Progenitor cell of endocrine pancreas (in vitro differentiated cells): ENCODE measurements around the gene C20orf96. TPM values are rescaled to one million over a fixed set of nuclear protein-coding genes. Genes with fewer than 3 reads are reported as not detected.
"Not testable (repeated sequence)": the region's sequence is repeated elsewhere in the genome, so short reads cannot be mapped to it uniquely, and the experiment has no call there.

Experiments used
- DNase-seq: peaks from one replicate; pipeline ENCODE4 v3.0.0; 2021; ENCODE audit warnings: low spot score; ENCODE audit not compliant: unreplicated experiment
- H3K27ac Mint-ChIP-seq: 2 replicates; pipeline ENCODE4 v1.8.0; 2021; ENCODE audit warnings: mild to moderate bottlenecking, moderate library complexity, mixed read lengths
- H3K27me3 Mint-ChIP-seq: 2 replicates; pipeline ENCODE4 v1.8.0; 2021; ENCODE audit warnings: mixed read lengths
- H3K36me3 Mint-ChIP-seq: 2 replicates; pipeline ENCODE4 v1.8.0; 2022; ENCODE audit warnings: mixed read lengths; ENCODE audit not compliant: insufficient read depth
- H3K4me1 Mint-ChIP-seq: 2 replicates; pipeline ENCODE4 v1.8.0; 2021; ENCODE audit warnings: low read depth, mixed read lengths
- H3K4me3 Mint-ChIP-seq: 2 replicates; pipeline ENCODE4 v1.8.0; 2021; ENCODE audit warnings: low read depth, mild to moderate bottlenecking, moderate library complexity, mixed read lengths
- H3K9me3 Mint-ChIP-seq: 2 replicates; pipeline ENCODE4 v1.8.0; 2021; ENCODE audit warnings: low read depth, mixed read lengths
- CTCF ChIP-seq: fragments of 200-600 bp; sonication (generic); IDR thresholded peaks from one replicate; pipeline ENCODE4 v1.5.0; 2021; ENCODE audit warnings: antibody characterized with exemption, mild to moderate bottlenecking; ENCODE audit not compliant: unreplicated experiment
- total RNA-seq: library from RNA; stranded (reverse); gene quantifications from 2 replicates; pipeline ENCODE4 v1.2.1, GENCODE V29; 2021

Gene C20orf96
- total RNA-seq, 1 donor from 2014 or later: 69.9 TPM

- H3K4me3 Mint-ChIP-seq: no peak overlapping the region
- peaks cover 30% of the 10 kb centered on the region for H3K27me3 Mint-ChIP-seq
- no peak overlapping the region for H3K27ac Mint-ChIP-seq
- DNase-seq: no peak
- no peaks in the 10 kb centered on the region for H3K9me3 Mint-ChIP-seq
- H3K4me1 Mint-ChIP-seq: no peaks in the 10 kb centered on the region
- TF ChIP-seq CTCF: no peak
- H3K36me3 Mint-ChIP-seq: no peaks in the 10 kb centered on the region
Observed at GRCh38 chr20:258963-259362, 31.6 kb downstream of the C20orf96 start.

- Mint-ChIP-seq H3K4me3 (no peak overlapping the region), H3K36me3 (no peaks in the 10 kb centered on the region), H3K27ac (no peak overlapping the region), H3K9me3 (no peaks in the 10 kb centered on the region), H3K4me1 (no peaks in the 10 kb centered on the region), H3K27me3 (peaks cover 30% of the 10 kb centered on the region)
- TF ChIP-seq CTCF: no peak
- no peak for DNase-seq
Observed at GRCh38 chr20:258269-258858, 32.2 kb downstream of the C20orf96 start.

- DNase-seq: no peak
- TF ChIP-seq CTCF: no peak
- Mint-ChIP-seq H3K4me1 (no peaks in the 10 kb centered on the region), H3K36me3 (no peaks in the 10 kb centered on the region), H3K27ac (no peak within 1 kb of the TSS), H3K4me3 (no peak within 1 kb of the TSS), H3K27me3 (peaks cover 23% of the 10 kb centered on the region), H3K9me3 (no peaks in the 10 kb centered on the region)
Observed at GRCh38 chr20:257419-257818, 33.1 kb downstream of the C20orf96 start, which contains the start of gene DEFB132. TSS of gene DEFB132 (plus strand) at chr20:257724. CDS start at chr20:257779, 55 bp downstream.

- H3K36me3 Mint-ChIP-seq, H3K27ac Mint-ChIP-seq, H3K4me1 Mint-ChIP-seq, DNase-seq, H3K9me3 Mint-ChIP-seq, H3K27me3 Mint-ChIP-seq, H3K4me3 Mint-ChIP-seq: not testable (repeated sequence)
Observed at GRCh38 chr20:253447-253846, 37.1 kb downstream of the C20orf96 start.

- no peak overlapping the region for H3K4me3 Mint-ChIP-seq
- H3K9me3 Mint-ChIP-seq: no peaks in the 10 kb centered on the region
- TF ChIP-seq CTCF: no peak
- H3K36me3 Mint-ChIP-seq: no peaks in the 10 kb centered on the region
- no peaks in the 10 kb centered on the region for H3K4me1 Mint-ChIP-seq
- peaks cover 5% of the 10 kb centered on the region for H3K27me3 Mint-ChIP-seq
- H3K27ac Mint-ChIP-seq: no peak overlapping the region
- no peak for DNase-seq
Observed at GRCh38 chr20:252801-253200, 37.7 kb downstream of the C20orf96 start.

- no peak for DNase-seq
- H3K36me3 Mint-ChIP-seq: no peaks in the 10 kb centered on the region
Observed at GRCh38 chr20:251354-251753, 39.2 kb downstream of the C20orf96 start.

More at GRCh38 chr20:251354-251753, 39.2 kb downstream of the C20orf96 start:
- H3K27me3 Mint-ChIP-seq: no peaks in the 10 kb centered on the region
- no peak overlapping the region for H3K4me3 Mint-ChIP-seq
- no peak for TF ChIP-seq CTCF
- H3K4me1 Mint-ChIP-seq: no peaks in the 10 kb centered on the region
- H3K27ac Mint-ChIP-seq: no peak overlapping the region
- H3K9me3 Mint-ChIP-seq: no peaks in the 10 kb centered on the region
